K562 (cell line): Measurements from ENCODE around the gene GLYATL1B. TPM values are rescaled to one million over a fixed set of nuclear protein-coding genes. Genes with fewer than 3 reads are reported as not detected.

Source experiments
- ATAC-seq: fragments of 200-7000 bp; cut with Tn5 transposase; 3 replicates; pipeline ENCODE4 v1.9.1; 2020; ENCODE audit warnings: moderate library complexity
- BruUV-seq: library from RNA; stranded (reverse); fragments of 400-500 nt; replicated peaks from 2 replicates; lab custom pipeline; 2021; lab: Mats Ljungman, UMichigan
- CTCF ChIA-PET: fragments of 300-600 bp; formaldehyde crosslinking; extraction: SDS; loops from one replicate; lab custom pipeline; 2021; ENCODE audit warnings: low intra/inter-chr PET ratio; lab: Yijun Ruan, JAX
- POLR2A ChIA-PET: fragments of 300-600, 350-650 bp; sonication (Branson Sonifier 250); formaldehyde crosslinking; extraction: SDS; loops from one replicate; lab custom pipeline; 2021; ENCODE audit warnings: antibody characterized with exemption, inconsistent platforms; lab: Yijun Ruan, JAX
- DNase-seq, 4 experiments: peaks; one replicate each; pipeline versions ENCODE4 v3.0.0 to v3.0.0-alpha.2; 2011 to 2018; ENCODE audit warnings: low spot score in 3 of 4, mixed read lengths in 3 of 4; ENCODE audit errors: extremely low read depth in 1 of 4
- FAIRE-seq: peaks from 2 replicates; lab custom pipeline; 2011; peaks lifted over from hg19 to GRCh38; lab: Jason Lieb, UNC
- H2AFZ ChIP-seq: 2 replicates; pipeline ENCODE4 v1.6.0; 2011; ENCODE audit warnings: low read depth, low read length, control low read depth, inconsistent platforms
- H3K27ac ChIP-seq: fragments of 200-600 bp; 3 replicates; pipeline ENCODE4 v1.8.0; 2011; ENCODE audit warnings: low read depth, mild to moderate bottlenecking, control low read depth, inconsistent platforms, low read length, moderate library complexity, mixed read lengths; ENCODE audit errors: extremely low read depth
- H3K27me3 ChIP-seq, 2 experiments: fragments of 300-600 bp in 1 of 2; 2 replicates in 1 of 2; 3 replicates in 1 of 2; pipeline versions ENCODE4 v1.6.0 to v1.8.0; 2011; ENCODE audit warnings: inconsistent platforms in 2 of 2, low read length in 2 of 2, mild to moderate bottlenecking in 1 of 2, mixed read lengths in 1 of 2, moderate library complexity in 1 of 2; ENCODE audit not compliant: control insufficient read depth in 2 of 2, insufficient read depth in 2 of 2
- H3K36me3 ChIP-seq: fragments of 300-600 bp; 3 replicates; pipeline ENCODE4 v1.8.0; 2011; ENCODE audit warnings: mild to moderate bottlenecking, low read length, inconsistent platforms; ENCODE audit not compliant: control insufficient read depth, insufficient read depth
- H3K4me1 ChIP-seq, 2 experiments: fragments of 200-600 bp in 1 of 2; replicated peaks in 1 of 2; 2 replicates in 1 of 2; 3 replicates in 1 of 2; pipeline versions ENCODE4 v1.5.1 to v1.8.0; 2011; ENCODE audit warnings: inconsistent platforms in 2 of 2, low read length in 2 of 2, mild to moderate bottlenecking in 1 of 2, mixed read lengths in 1 of 2, moderate library complexity in 1 of 2; ENCODE audit not compliant: control insufficient read depth in 2 of 2, insufficient read depth in 2 of 2
- H3K4me2 ChIP-seq: 2 replicates; pipeline ENCODE4 v1.6.1; 2011; ENCODE audit warnings: low read length, control low read depth, inconsistent platforms, mixed read lengths; ENCODE audit not compliant: insufficient read depth
- H3K4me3 ChIP-seq: fragments of 200-600 bp; sonication (generic), shearing (Covaris generic); 2 replicates; pipeline ENCODE4 v1.5.1; 2016; ENCODE audit warnings: control low read depth, inconsistent platforms
- H3K79me2 ChIP-seq: fragments of 200-600 bp; 3 replicates; pipeline ENCODE4 v1.8.0; 2011; ENCODE audit warnings: low read length, inconsistent platforms; ENCODE audit not compliant: control insufficient read depth, insufficient read depth
- H3K9ac ChIP-seq, 2 experiments: 2 replicates each; pipeline versions ENCODE4 v1.6.0 to v1.6.1; 2011; ENCODE audit warnings: low read depth in 2 of 2, low read length in 2 of 2, control low read depth in 1 of 2, inconsistent platforms in 1 of 2, mild to moderate bottlenecking in 1 of 2, mixed read lengths in 1 of 2; ENCODE audit not compliant: insufficient read depth in 1 of 2
- H3K9me1 ChIP-seq: one replicate; pipeline ENCODE4 v1.6.0; 2011; ENCODE audit warnings: inconsistent platforms, mild to moderate bottlenecking, low read length, moderate library complexity; ENCODE audit not compliant: control insufficient read depth, insufficient read depth
- H3K9me3 ChIP-seq: replicated peaks from 2 replicates; pipeline ENCODE4 v1.5.1; 2011; ENCODE audit warnings: low read depth, low read length, inconsistent platforms; ENCODE audit not compliant: control insufficient read depth, insufficient read depth
- H4K20me1 ChIP-seq: replicated peaks from 2 replicates; pipeline ENCODE4 v1.6.1; 2011; ENCODE audit warnings: low read length, inconsistent platforms, mixed read lengths; ENCODE audit not compliant: control insufficient read depth, insufficient read depth
- BHLHE40 ChIP-seq: IDR thresholded peaks from 2 replicates; pipeline ENCODE4 v1.6.1; 2011; ENCODE audit warnings: low read length, improper control_type of control experiment
- C11orf30 ChIP-seq: fragments of 450-650 bp; IDR thresholded peaks from 2 replicates; pipeline ENCODE4 v1.6.1; 2016; ENCODE audit warnings: low read depth, mild to moderate bottlenecking
- MAFF ChIP-seq: IDR thresholded peaks from 2 replicates; pipeline ENCODE4 v1.6.1; 2012; ENCODE audit warnings: low read length, improper control_type of control experiment
- MAFG ChIP-seq: fragments of 450-650 bp; conservative IDR thresholded peaks from 2 replicates; pipeline ENCODE4 v1.6.1; 2016; ENCODE audit warnings: missing genetic modification characterization, missing compliant biosample characterization
- MCM7 ChIP-seq, 2 experiments: fragments of 450-650 bp; IDR thresholded peaks; 2 replicates each; pipeline ENCODE4 v1.6.1; 2016 to 2018
- MTA3 ChIP-seq: fragments of 450-650 bp; formaldehyde crosslinking; IDR thresholded peaks from 2 replicates; pipeline ENCODE4 v1.6.1; 2017; ENCODE audit warnings: mild to moderate bottlenecking, borderline replicate concordance
- NCOA2 ChIP-seq, 2 experiments: fragments of 450-650 bp; IDR thresholded peaks; 2 replicates each; pipeline ENCODE4 v1.6.1; 2018; ENCODE audit warnings: mild to moderate bottlenecking in 2 of 2, moderate library complexity in 1 of 2; ENCODE audit not compliant: partially characterized antibody in 2 of 2
- NFIC ChIP-seq: fragments of 450-650 bp; IDR thresholded peaks from 2 replicates; pipeline ENCODE4 v1.6.1; 2017; ENCODE audit warnings: mild to moderate bottlenecking, inconsistent platforms
- SRSF7 ChIP-seq: fragments of 200-400 bp; formaldehyde crosslinking; optimal IDR thresholded peaks from 2 replicates; pipeline ENCODE3; 2017; ENCODE audit warnings: mild to moderate bottlenecking, low read depth, low read length
- XRCC3 ChIP-seq: fragments of 450-650 bp; IDR thresholded peaks from 2 replicates; pipeline ENCODE4 v1.6.1; 2017; ENCODE audit warnings: mild to moderate bottlenecking, moderate library complexity
- ZNF212 ChIP-seq: fragments of 450-650 bp; formaldehyde crosslinking; IDR thresholded peaks from 2 replicates; pipeline ENCODE4 v1.4.0; 2020; ENCODE audit warnings: mild to moderate bottlenecking
- ZNF316 ChIP-seq: fragments of 450-650 bp; IDR thresholded peaks from 2 replicates; pipeline ENCODE4 v1.6.1; 2016
- ZNF354B ChIP-seq: fragments of 250-450 bp; sonication (Bioruptor Pico); IDR thresholded peaks from 2 replicates; pipeline ENCODE4 v1.4.0; 2020
- ZSCAN32 ChIP-seq: fragments of 450-650 bp; formaldehyde crosslinking; IDR thresholded peaks from 2 replicates; pipeline ENCODE4 v1.4.0; 2020; ENCODE audit warnings: mild to moderate bottlenecking, moderate library complexity
- in situ Hi-C: fragments of 300-500 bp; cut with MboI; formaldehyde crosslinking; loops from 4 replicates; pipeline ENCODE4 v1.15.0; 2018; ENCODE audit warnings: inconsistent platforms, mixed read lengths
- intact Hi-C: fragments of 100-400 bp; cut with micrococcal nuclease; formaldehyde crosslinking; loops from 2 replicates; pipeline ENCODE4 v1.14.2; 2022
- polyA plus RNA-seq, 8 experiments: library from polyadenylated mRNA; depleted of rRNA in 4 of 8; stranded (reverse) in 5 of 8; unstranded in 3 of 8; fragments of >200 nt; fragmentation: Nextera tagmentation in 2 of 8; fragmentation: Illumina TruSeq in 1 of 8; extraction: Ambion mirVana in 2 of 8; extraction: Trizol in 1 of 8; gene quantifications; 2 replicates each; pipeline versions ENCODE4 v1.2.1 to v1.2.3, GENCODE V29; 2011 to 2014; ENCODE audit warnings: inconsistent platforms in 1 of 8, missing spikeins in 1 of 8
- total RNA-seq, 7 experiments: library from RNA; depleted of rRNA in 6 of 7; stranded (reverse); fragments of >200 nt in 6 of 7; fragmentation: Illumina TruSeq in 2 of 7; extraction: Trizol in 2 of 7; gene quantifications; 2 replicates each; pipeline versions ENCODE4 v1.2.1 to v1.2.3, GENCODE V29; 2011 to 2021; ENCODE audit warnings: low replicate concordance in 1 of 7
- TF ChIP-seq, protein P1 (sequence below): sonication (generic); formaldehyde crosslinking; IDR thresholded peaks from 2 replicates; pipeline ENCODE4 v1.8.0; 2023; ENCODE audit warnings: mild to moderate bottlenecking, missing genetic modification reagents
- TF ChIP-seq, protein P2 (sequence below): fragments of 450-650 bp; IDR thresholded peaks from one replicate; pipeline ENCODE4 v1.6.1; 2018; ENCODE audit warnings: mild to moderate bottlenecking, moderate library complexity; ENCODE audit not compliant: partially characterized antibody
- TF ChIP-seq, protein P3 (sequence below): fragments of 250-450 bp; sonication (Bioruptor Pico); IDR thresholded peaks from 2 replicates; pipeline ENCODE4 v1.8.0; 2021; ENCODE audit warnings: moderate library complexity, mild to moderate bottlenecking, inconsistent platforms
- TF ChIP-seq, protein P4 (sequence below): fragments of 450-650 bp; IDR thresholded peaks from 2 replicates; pipeline ENCODE4 v1.7.0; 2016; ENCODE audit warnings: borderline replicate concordance

The GLYATL1B gene
- total and polyA plus RNA-seq, 9 of the 15 experiments (the other 6 are each of a cell fraction or from before 2014, with no cell fraction given): not detected

DNA sequence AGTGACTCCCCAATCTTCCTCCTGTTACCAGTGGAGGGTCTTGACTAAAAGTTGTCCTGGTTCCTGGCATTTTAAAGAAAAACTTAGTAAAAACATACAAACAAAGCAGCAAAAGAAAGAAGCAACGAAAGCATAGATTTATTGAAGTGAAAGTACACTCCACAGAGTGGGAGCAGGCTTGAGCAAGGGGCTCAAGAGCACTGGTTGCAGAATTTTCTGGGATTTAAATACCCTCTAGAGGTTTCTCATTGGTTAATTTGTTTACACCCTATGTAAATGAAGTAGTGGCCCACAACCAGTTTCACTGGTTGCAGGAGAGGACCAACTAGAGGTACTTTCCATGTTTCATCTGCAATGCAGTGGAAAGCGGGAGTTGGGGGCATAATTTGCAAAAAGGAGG is 31.7 kb downstream of the GLYATL1B start (continued):
- TF ChIP-seq SRSF7: no peak
- TF ChIP-seq, protein P1, sequence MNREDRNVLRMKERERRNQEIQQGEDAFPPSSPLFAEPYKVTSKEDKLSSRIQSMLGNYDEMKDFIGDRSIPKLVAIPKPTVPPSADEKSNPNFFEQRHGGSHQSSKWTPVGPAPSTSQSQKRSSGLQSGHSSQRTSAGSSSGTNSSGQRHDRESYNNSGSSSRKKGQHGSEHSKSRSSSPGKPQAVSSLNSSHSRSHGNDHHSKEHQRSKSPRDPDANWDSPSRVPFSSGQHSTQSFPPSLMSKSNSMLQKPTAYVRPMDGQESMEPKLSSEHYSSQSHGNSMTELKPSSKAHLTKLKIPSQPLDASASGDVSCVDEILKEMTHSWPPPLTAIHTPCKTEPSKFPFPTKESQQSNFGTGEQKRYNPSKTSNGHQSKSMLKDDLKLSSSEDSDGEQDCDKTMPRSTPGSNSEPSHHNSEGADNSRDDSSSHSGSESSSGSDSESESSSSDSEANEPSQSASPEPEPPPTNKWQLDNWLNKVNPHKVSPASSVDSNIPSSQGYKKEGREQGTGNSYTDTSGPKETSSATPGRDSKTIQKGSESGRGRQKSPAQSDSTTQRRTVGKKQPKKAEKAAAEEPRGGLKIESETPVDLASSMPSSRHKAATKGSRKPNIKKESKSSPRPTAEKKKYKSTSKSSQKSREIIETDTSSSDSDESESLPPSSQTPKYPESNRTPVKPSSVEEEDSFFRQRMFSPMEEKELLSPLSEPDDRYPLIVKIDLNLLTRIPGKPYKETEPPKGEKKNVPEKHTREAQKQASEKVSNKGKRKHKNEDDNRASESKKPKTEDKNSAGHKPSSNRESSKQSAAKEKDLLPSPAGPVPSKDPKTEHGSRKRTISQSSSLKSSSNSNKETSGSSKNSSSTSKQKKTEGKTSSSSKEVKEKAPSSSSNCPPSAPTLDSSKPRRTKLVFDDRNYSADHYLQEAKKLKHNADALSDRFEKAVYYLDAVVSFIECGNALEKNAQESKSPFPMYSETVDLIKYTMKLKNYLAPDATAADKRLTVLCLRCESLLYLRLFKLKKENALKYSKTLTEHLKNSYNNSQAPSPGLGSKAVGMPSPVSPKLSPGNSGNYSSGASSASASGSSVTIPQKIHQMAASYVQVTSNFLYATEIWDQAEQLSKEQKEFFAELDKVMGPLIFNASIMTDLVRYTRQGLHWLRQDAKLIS (CRISPR knock-in tag): no peak
- TF ChIP-seq, all 486 proteins: peak for 0

DNA sequence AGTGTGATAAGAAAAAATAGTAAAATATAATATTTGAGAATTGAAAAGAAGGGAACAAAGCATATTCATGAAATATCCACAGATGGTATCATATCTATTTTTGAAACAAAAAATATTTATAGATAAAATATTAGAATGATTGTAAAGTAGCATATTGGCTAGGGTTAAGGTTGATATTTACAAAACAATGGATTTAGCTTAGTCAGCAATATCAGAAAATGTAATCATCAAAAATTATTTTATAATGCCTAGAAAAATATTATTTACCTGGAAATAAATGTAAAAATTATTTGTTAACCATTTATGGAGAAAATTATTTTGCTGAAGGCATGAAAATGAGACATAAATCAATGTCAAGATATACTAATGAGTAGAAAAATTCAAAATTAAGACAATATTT is 33.7 kb downstream of the GLYATL1B start:
- no peak for FAIRE-seq
- Histone ChIP-seq H3K4me1 (no peaks in the 10 kb centered on the region), H2AFZ (no peak overlapping the region), H3K9me1 (no peaks in the 10 kb centered on the region), H3K4me2 (no peak overlapping the region), H3K27me3 (no peaks in the 10 kb centered on the region), H3K9ac (no peak overlapping the region), H4K20me1 (no peaks in the 10 kb centered on the region), H3K4me3 (no peak overlapping the region), H3K27ac (no peak overlapping the region), H3K9me3 (no peaks in the 10 kb centered on the region), H3K79me2 (no peaks in the 10 kb centered on the region), H3K36me3 (no peaks in the 10 kb centered on the region)
- no peak for ATAC-seq
- BruUV-seq: no TSS peak
- CTCF ChIA-PET: no interaction called here
- intact Hi-C loops (no loop called here), in situ Hi-C loops (no loop called here)
- DNase-seq: no peak
- POLR2A ChIA-PET: no interaction called here
- TF ChIP-seq ZNF212: no peak
- no peak for TF ChIP-seq MTA3
- TF ChIP-seq MAFG (tag): peak; percentile 86
- peak; percentile 94 for TF ChIP-seq ZNF316
- TF ChIP-seq ZSCAN32 (CRISPR knock-in tag): no peak
- TF ChIP-seq MCM7 (IDR thresholded peaks at IDR 0.05): no peak
- TF ChIP-seq NCOA2 (IDR thresholded peaks at IDR 0.05; ENCODE audit: partially characterized antibody in 2 of 2): no peak
- TF ChIP-seq BHLHE40: no peak
- TF ChIP-seq NFIC: no peak
- peak; percentile 84 for TF ChIP-seq C11orf30
- TF ChIP-seq XRCC3: no peak
- peak; percentile 88; the same call in 1 of the 2 replicates for TF ChIP-seq MAFF
- TF ChIP-seq, protein P2, sequence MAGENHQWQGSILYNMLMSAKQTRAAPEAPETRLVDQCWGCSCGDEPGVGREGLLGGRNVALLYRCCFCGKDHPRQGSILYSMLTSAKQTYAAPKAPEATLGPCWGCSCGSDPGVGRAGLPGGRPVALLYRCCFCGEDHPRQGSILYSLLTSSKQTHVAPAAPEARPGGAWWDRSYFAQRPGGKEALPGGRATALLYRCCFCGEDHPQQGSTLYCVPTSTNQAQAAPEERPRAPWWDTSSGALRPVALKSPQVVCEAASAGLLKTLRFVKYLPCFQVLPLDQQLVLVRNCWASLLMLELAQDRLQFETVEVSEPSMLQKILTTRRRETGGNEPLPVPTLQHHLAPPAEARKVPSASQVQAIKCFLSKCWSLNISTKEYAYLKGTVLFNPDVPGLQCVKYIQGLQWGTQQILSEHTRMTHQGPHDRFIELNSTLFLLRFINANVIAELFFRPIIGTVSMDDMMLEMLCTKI: no peak
- TF ChIP-seq, protein P3, sequence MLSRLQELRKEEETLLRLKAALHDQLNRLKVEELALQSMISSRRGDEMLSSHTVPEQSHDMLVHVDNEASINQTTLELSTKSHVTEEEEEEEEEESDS (CRISPR knock-in tag): no peak
- no peak for TF ChIP-seq ZNF354B (CRISPR knock-in tag)
- TF ChIP-seq, protein P4, sequence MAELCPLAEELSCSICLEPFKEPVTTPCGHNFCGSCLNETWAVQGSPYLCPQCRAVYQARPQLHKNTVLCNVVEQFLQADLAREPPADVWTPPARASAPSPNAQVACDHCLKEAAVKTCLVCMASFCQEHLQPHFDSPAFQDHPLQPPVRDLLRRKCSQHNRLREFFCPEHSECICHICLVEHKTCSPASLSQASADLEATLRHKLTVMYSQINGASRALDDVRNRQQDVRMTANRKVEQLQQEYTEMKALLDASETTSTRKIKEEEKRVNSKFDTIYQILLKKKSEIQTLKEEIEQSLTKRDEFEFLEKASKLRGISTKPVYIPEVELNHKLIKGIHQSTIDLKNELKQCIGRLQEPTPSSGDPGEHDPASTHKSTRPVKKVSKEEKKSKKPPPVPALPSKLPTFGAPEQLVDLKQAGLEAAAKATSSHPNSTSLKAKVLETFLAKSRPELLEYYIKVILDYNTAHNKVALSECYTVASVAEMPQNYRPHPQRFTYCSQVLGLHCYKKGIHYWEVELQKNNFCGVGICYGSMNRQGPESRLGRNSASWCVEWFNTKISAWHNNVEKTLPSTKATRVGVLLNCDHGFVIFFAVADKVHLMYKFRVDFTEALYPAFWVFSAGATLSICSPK: no peak
